Measurements from ENCODE around the gene NDST4.

Gene NDST4

GRCh38 chr4:114791976-114792375 lies 321.4 kb downstream of the NDST4 start:
- no peak for DNase-seq (ENCODE audit: low read depth in 3 of 3)

GRCh38 chr4:114785570-114785969 lies 327.9 kb downstream of the NDST4 start:
- no peak for DNase-seq (ENCODE audit: low read depth in 3 of 3)

- DNase-seq (ENCODE audit: low read depth in 3 of 3), result no peak
These were observed 330.2 kb downstream of the NDST4 start for GRCh38 chr4:114783215-114783595.

- DNase-seq (ENCODE audit: low read depth in 3 of 3), result no peak
These were observed 330.8 kb downstream of the NDST4 start for GRCh38 chr4:114782415-114783214.

GRCh38 chr4:114780205-114780604 lies 333.2 kb downstream of the NDST4 start:
- DNase-seq (ENCODE audit: low read depth in 3 of 3), result no peak

Measured in stimulated activated CD4-positive, alpha-beta T cell treated with anti-CD3 and anti-CD28 coated beads, TNF-alpha, amount 100 ng/mL, for 4 hours (primary cell).